Neural progenitor cell (in vitro differentiated cells): ENCODE data around the gene PER3. TPM values are rescaled to one million over a fixed set of nuclear protein-coding genes. Genes with fewer than 3 reads are reported as not detected.

ENCODE experiments used
- DNase-seq: peaks from one replicate; pipeline ENCODE4 v3.0.0-alpha.2; 2016; ENCODE audit warnings: low spot score
- H2AFZ ChIP-seq: fragments of 200-600 bp; sonication (generic); replicated peaks from 2 replicates; pipeline ENCODE4 v1.6.1; 2016; ENCODE audit warnings: antibody characterized with exemption
- H3F3A ChIP-seq: fragments of 200-600 bp; sonication (generic); 2 replicates; pipeline ENCODE4 v1.6.1; 2016; ENCODE audit warnings: antibody characterized with exemption, low read depth
- H3K27ac ChIP-seq: fragments of 200-600 bp; sonication (generic); 2 replicates; pipeline ENCODE4 v1.5.1; 2016; ENCODE audit warnings: mild to moderate bottlenecking
- H3K27me3 ChIP-seq: fragments of 200-600 bp; sonication (generic); 2 replicates; pipeline ENCODE4 v1.6.1; 2016; ENCODE audit warnings: mild to moderate bottlenecking, moderate library complexity
- H3K36me3 ChIP-seq: fragments of 200-600 bp; sonication (generic); 2 replicates; pipeline ENCODE4 v1.5.1; 2016
- H3K4me1 ChIP-seq: fragments of 200-600 bp; sonication (generic); 2 replicates; pipeline ENCODE4 v1.6.1; 2016; ENCODE audit warnings: mixed run types
- H3K4me2 ChIP-seq: fragments of 200-600 bp; sonication (generic); 2 replicates; pipeline ENCODE4 v1.6.1; 2016
- H3K4me3 ChIP-seq: fragments of 200-600 bp; sonication (generic); 2 replicates; pipeline ENCODE4 v1.5.1; 2016
- H3K79me2 ChIP-seq: fragments of 200-600 bp; sonication (generic); 2 replicates; pipeline ENCODE4 v1.6.1; 2016; ENCODE audit warnings: low read depth
- H3K9ac ChIP-seq: fragments of 200-600 bp; sonication (generic); 2 replicates; pipeline ENCODE4 v1.6.1; 2016
- H3K9me3 ChIP-seq: fragments of 200-600 bp; sonication (generic); 2 replicates; pipeline ENCODE4 v1.5.1; 2016; ENCODE audit warnings: low read depth
- H4K20me1 ChIP-seq: fragments of 200-600 bp; sonication (generic); 2 replicates; pipeline ENCODE4 v1.6.1; 2016; ENCODE audit warnings: low read depth
- H3K27ac Mint-ChIP-seq: 3 replicates; pipeline ENCODE4 v1.8.0; 2021; ENCODE audit warnings: mixed read lengths
- H3K27me3 Mint-ChIP-seq: 2 replicates; pipeline ENCODE4 v1.8.0; 2022; ENCODE audit warnings: low read depth, mild to moderate bottlenecking, inconsistent platforms, moderate library complexity, mixed read lengths; ENCODE audit not compliant: insufficient read depth
- H3K36me3 Mint-ChIP-seq: 3 replicates; pipeline ENCODE4 v1.8.0; 2021; ENCODE audit warnings: mixed read lengths
- H3K4me1 Mint-ChIP-seq: 3 replicates; pipeline ENCODE4 v1.8.0; 2021; ENCODE audit warnings: mixed read lengths
- H3K4me3 Mint-ChIP-seq: 3 replicates; pipeline ENCODE4 v1.8.0; 2021; ENCODE audit warnings: mild to moderate bottlenecking, moderate library complexity, mixed read lengths
- H3K9me3 Mint-ChIP-seq: 3 replicates; pipeline ENCODE4 v1.8.0; 2020; ENCODE audit warnings: mixed read lengths
- EZH2 ChIP-seq: fragments of 200-600 bp; sonication (generic); IDR thresholded peaks from 2 replicates; pipeline ENCODE4 v1.6.1; 2017; ENCODE audit warnings: antibody characterized with exemption, mild to moderate bottlenecking, moderate library complexity
- EZH2phosphoT487 ChIP-seq: fragments of 200-600 bp; sonication (generic); IDR thresholded peaks from 2 replicates; pipeline ENCODE4 v1.6.1; 2017; ENCODE audit warnings: antibody characterized with exemption
- total RNA-seq: library from RNA; depleted of rRNA; stranded (reverse); fragments of >200 nt; gene quantifications from 2 replicates; pipeline ENCODE4 v1.2.3, GENCODE V29; 2015; ENCODE audit warnings: low replicate concordance
- TF ChIP-seq, protein P1 (sequence below): fragments of 200-600 bp; sonication (generic); IDR thresholded peaks from 2 replicates; pipeline ENCODE4 v1.5.1; 2017; ENCODE audit warnings: antibody characterized with exemption, mild to moderate bottlenecking

The PER3 gene
- total RNA-seq, 1 donor from 2014 or later = 3.6 TPM

DNA sequence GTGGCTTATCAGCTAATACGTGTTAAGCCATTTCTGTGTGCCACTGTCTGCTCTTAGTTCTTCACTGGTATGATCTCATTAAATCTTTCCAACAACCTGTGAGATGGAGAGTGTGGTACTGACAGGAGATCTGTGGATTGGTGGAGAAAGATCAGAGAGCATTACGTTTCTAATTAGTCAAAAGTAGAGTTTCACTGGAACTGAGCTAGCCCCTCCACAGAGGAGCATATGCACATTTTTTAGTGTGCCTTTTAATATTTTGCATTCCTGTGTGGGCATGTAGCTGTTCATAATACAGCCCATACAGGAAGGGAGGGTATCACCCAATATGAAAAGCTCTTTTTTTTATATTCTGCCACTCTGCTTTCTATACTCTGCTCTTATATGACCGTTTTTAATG lies 37.2 kb downstream of the PER3 start:
- peaks cover 5% of the 10 kb centered on the region for H3K36me3 Mint-ChIP-seq
- H3F3A ChIP-seq = peaks cover 6% of the 10 kb centered on the region
- no peak overlapping the region for H3K4me3 ChIP-seq
- no peak for DNase-seq
- H3K79me2 ChIP-seq = no peaks in the 10 kb centered on the region
- H3K4me3 Mint-ChIP-seq = no peak overlapping the region
- no peak overlapping the region for H3K27ac ChIP-seq
- no peak overlapping the region for H3K27ac Mint-ChIP-seq
- H3K9me3 ChIP-seq = no peaks in the 10 kb centered on the region
- no peak for TF ChIP-seq EZH2
- TF ChIP-seq, protein P1, sequence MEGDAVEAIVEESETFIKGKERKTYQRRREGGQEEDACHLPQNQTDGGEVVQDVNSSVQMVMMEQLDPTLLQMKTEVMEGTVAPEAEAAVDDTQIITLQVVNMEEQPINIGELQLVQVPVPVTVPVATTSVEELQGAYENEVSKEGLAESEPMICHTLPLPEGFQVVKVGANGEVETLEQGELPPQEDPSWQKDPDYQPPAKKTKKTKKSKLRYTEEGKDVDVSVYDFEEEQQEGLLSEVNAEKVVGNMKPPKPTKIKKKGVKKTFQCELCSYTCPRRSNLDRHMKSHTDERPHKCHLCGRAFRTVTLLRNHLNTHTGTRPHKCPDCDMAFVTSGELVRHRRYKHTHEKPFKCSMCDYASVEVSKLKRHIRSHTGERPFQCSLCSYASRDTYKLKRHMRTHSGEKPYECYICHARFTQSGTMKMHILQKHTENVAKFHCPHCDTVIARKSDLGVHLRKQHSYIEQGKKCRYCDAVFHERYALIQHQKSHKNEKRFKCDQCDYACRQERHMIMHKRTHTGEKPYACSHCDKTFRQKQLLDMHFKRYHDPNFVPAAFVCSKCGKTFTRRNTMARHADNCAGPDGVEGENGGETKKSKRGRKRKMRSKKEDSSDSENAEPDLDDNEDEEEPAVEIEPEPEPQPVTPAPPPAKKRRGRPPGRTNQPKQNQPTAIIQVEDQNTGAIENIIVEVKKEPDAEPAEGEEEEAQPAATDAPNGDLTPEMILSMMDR = no peak
- H3K27me3 ChIP-seq = no peaks in the 10 kb centered on the region
- H3K36me3 ChIP-seq = no peaks in the 10 kb centered on the region
- H2AFZ ChIP-seq = no peak overlapping the region
- peaks cover 9% of the 10 kb centered on the region for H3K4me1 ChIP-seq
- H3K4me2 ChIP-seq = no peak overlapping the region
- no peak overlapping the region for H3K9ac ChIP-seq
- H3K4me1 Mint-ChIP-seq = no peaks in the 10 kb centered on the region
- H3K9me3 Mint-ChIP-seq = no peaks in the 10 kb centered on the region
- no peaks in the 10 kb centered on the region for H4K20me1 ChIP-seq
- H3K27me3 Mint-ChIP-seq = no peaks in the 10 kb centered on the region

DNA sequence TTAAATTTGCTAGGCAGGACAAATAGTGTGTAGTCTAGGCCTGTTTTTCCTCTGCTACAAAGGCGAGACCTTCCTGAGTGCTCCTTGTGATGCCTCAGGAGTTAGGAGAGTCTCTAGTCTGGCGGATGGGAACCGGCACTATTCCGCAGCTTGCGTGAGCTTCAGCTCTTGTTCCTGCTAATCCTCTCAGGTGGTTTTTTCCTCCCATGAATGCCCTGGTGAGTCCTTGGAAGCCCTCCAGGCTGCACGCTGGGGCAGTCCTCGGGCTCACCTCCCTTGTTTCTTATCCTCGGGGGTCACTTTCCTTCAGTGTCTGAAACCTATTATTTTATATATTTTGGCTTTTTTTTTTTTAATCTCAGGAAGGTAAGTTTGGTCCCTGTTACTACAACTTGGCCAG lies 40.6 kb downstream of the PER3 start:
- H3K36me3 Mint-ChIP-seq = peaks cover 10% of the 10 kb centered on the region
- no peaks in the 10 kb centered on the region for H3K9me3 Mint-ChIP-seq
- no peak overlapping the region for H3K27ac Mint-ChIP-seq
- TF ChIP-seq, protein P1 = no peak
- TF ChIP-seq EZH2 = no peak
- no peak for TF ChIP-seq EZH2phosphoT487
- Histone ChIP-seq H2AFZ (no peak overlapping the region), H3F3A (peaks cover 6% of the 10 kb centered on the region), H3K36me3 (no peaks in the 10 kb centered on the region), H3K27me3 (no peaks in the 10 kb centered on the region), H3K4me1 (peaks cover 9% of the 10 kb centered on the region), H3K4me3 (no peak overlapping the region), H3K9me3 (no peaks in the 10 kb centered on the region), H3K27ac (no peak overlapping the region), H3K79me2 (no peaks in the 10 kb centered on the region), H3K9ac (no peak overlapping the region), H4K20me1 (no peaks in the 10 kb centered on the region), H3K4me2 (no peak overlapping the region)
- peak; percentile 49 for DNase-seq
- H3K4me1 Mint-ChIP-seq = no peaks in the 10 kb centered on the region
- H3K4me3 Mint-ChIP-seq = no peak overlapping the region
- no peaks in the 10 kb centered on the region for H3K27me3 Mint-ChIP-seq

DNA sequence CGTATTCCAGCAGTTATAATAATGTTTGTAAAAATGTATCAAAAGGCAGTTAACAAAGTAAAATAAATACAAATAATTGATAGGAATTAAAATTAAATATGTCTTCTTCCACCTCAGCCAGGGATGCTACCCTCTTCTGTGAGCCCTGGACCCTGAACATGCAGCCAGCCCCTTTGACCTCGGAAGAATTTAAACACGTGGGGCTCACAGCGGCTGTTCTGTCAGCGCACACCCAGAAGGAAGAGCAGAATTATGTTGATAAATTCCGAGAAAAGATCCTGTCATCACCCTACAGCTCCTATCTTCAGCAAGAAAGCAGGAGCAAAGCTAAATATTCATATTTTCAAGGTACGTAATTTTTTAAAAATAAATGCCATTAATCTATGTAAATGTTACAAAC lies 42.3 kb downstream of the PER3 start:
- no peak overlapping the region for H3K4me3 ChIP-seq
- H3K4me2 ChIP-seq = no peak overlapping the region
- Mint-ChIP-seq H3K4me1 (no peaks in the 10 kb centered on the region), H3K36me3 (peaks cover 10% of the 10 kb centered on the region), H3K27me3 (no peaks in the 10 kb centered on the region), H3K4me3 (no peak overlapping the region), H3K9me3 (no peaks in the 10 kb centered on the region), H3K27ac (no peak overlapping the region)
- DNase-seq = no peak
- H3K9ac ChIP-seq = no peak overlapping the region
- peaks cover 6% of the 10 kb centered on the region for H3K36me3 ChIP-seq
- H3K27me3 ChIP-seq = no peaks in the 10 kb centered on the region
- H3K9me3 ChIP-seq = no peaks in the 10 kb centered on the region
- H4K20me1 ChIP-seq = no peaks in the 10 kb centered on the region
- TF ChIP-seq, protein P1 = no peak
- TF ChIP-seq EZH2phosphoT487 (no peak), EZH2 (no peak)
- H3K27ac ChIP-seq = no peak overlapping the region
- H3F3A ChIP-seq = peaks cover 6% of the 10 kb centered on the region
- no peak overlapping the region for H2AFZ ChIP-seq
- no peaks in the 10 kb centered on the region for H3K79me2 ChIP-seq
- H3K4me1 ChIP-seq = peaks cover 9% of the 10 kb centered on the region
